Aorta (tissue), 5 donors: Measurements from ENCODE around the gene ANXA11. TPM values are rescaled to one million over a fixed set of nuclear protein-coding genes. Genes with fewer than 3 reads are reported as not detected.

ENCODE experiments used
- ATAC-seq: fragments of 200-7000 bp; cut with Tn5 transposase; one replicate; pipeline ENCODE4 v1.9.1; 2022; ENCODE audit warnings: moderate library complexity; ENCODE audit not compliant: low FRiP score
- DNase-seq, 2 donors: peaks; one replicate each; pipeline ENCODE4 v3.0.0-alpha.2; 2020
- H3K27ac ChIP-seq, 2 donors: one replicate each; pipeline ENCODE4 v1.5.1; 2013; ENCODE audit warnings: low read length in 2 of 2, mild to moderate bottlenecking in 2 of 2, moderate library complexity in 2 of 2, control low read depth in 1 of 2, inconsistent platforms in 1 of 2, low read depth in 1 of 2
- H3K27me3 ChIP-seq, 2 donors: one replicate each; pipeline ENCODE4 v1.6.1; 2013; ENCODE audit warnings: control low read depth in 1 of 2, low read length in 1 of 2, mild to moderate bottlenecking in 1 of 2, moderate library complexity in 1 of 2; ENCODE audit not compliant: insufficient read depth in 2 of 2, control insufficient read depth in 1 of 2
- H3K36me3 ChIP-seq, 2 donors: one replicate each; pipeline ENCODE4 v1.6.1; 2013; ENCODE audit warnings: control low read depth in 1 of 2, low read length in 1 of 2, mild to moderate bottlenecking in 1 of 2; ENCODE audit not compliant: insufficient read depth in 2 of 2, control insufficient read depth in 1 of 2
- H3K4me1 ChIP-seq, 2 donors: one replicate each; pipeline ENCODE4 v1.6.1; 2013; ENCODE audit warnings: low read length in 2 of 2, control low read depth in 1 of 2, mild to moderate bottlenecking in 1 of 2, moderate library complexity in 1 of 2; ENCODE audit not compliant: insufficient read depth in 2 of 2, control insufficient read depth in 1 of 2
- H3K4me3 ChIP-seq, 2 donors: one replicate each; pipeline ENCODE4 v1.5.1; 2013; ENCODE audit warnings: low read length in 2 of 2, control low read depth in 1 of 2, mild to moderate bottlenecking in 1 of 2
- H3K9me3 ChIP-seq: one replicate; pipeline ENCODE4 v1.6.1; 2013; ENCODE audit warnings: mild to moderate bottlenecking, low read length; ENCODE audit not compliant: control insufficient read depth
- WGBS, 2 donors: extraction: QIAGEN DNeasy Blood & Tissue Kit; methylation state at CpG; one replicate each; pipeline ENCODE4 v1.1.7; 2013; 5-methylcytosine and 5-hydroxymethylcytosine counted together
- intact Hi-C, 2 donors: fragments of 100-400 bp; cut with DNase I; formaldehyde crosslinking; loops; one replicate each; pipeline versions ENCODE4 v1.14.2 to v1.15.0; 2022
- polyA plus RNA-seq, 2 donors: library from polyadenylated mRNA; stranded (reverse); fragments of 200-250 nt; gene quantifications; one replicate each; pipeline ENCODE4 v1.2.3, GENCODE V29; 2013
- total RNA-seq, 2 donors: library from RNA; stranded (reverse); fragmentation: NEBNext Ultra II Directional; extraction: Animal tissue kit (Norgen Biotek cat#: 25700); gene quantifications; one replicate each; pipeline ENCODE4 v1.2.1, GENCODE V29; 2021
- donor health status: healthy with polysubstance abuse.
- donor health status: Bipolar disorder and iron deficiency.
- donor health status: DM: no; HTN: no; CAD: no.
- donor health status: DM: no; HTN: no; CAD: no.
- donor health status: DM: yes; HTN: yes; CAD: no.

ANXA11 gene
- total and polyA plus RNA-seq, 4 donors, result 97.3 to 256 (median 193) TPM

DNA sequence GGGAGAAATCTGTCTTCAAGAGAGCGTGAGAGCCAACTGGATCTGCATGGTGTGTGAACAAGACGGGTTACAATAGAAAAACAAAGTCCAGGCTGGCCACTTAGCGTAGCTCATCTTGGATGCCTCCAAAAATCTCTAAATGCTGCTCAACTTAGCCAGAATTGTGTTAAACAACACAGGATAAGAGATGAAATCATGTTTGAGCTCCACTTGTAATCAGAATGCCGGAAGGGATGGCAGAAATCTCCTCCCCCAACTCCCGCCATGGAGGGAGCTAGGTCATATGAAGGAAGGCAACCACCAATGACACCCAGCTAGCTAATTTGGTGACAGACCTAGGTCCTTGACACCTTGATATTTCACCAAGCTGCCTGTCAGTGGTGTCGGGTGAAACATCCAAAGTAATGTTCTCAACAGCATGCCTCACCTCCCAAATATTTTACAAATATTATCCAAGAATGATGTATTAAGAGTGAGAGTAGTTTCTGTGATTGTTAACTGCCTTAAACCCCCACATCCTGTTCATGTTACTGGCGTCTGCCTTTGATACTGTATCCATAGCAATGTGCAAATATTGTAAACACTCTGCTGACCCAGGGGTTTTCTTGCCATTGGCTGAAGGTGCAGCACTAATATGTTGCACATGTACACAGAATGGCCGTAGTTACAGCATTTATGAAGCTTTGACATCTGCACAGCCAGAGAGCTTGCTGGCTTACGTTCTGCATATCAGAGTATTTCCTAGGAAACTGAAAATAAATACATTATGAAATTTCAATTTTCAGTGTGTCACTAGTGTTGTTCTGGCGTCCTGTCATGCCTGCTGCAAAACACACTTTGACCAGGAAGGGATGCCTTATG lies 101.0 kb downstream of the ANXA11 start:
- Histone ChIP-seq H3K4me3 (no peak overlapping the region), H3K4me1 (no peaks in the 10 kb centered on the region), H3K27me3 (no peaks in the 10 kb centered on the region), H3K36me3 (no peaks in the 10 kb centered on the region), H3K27ac (peak overlapping the region; percentile 39 to 48), H3K9me3 (no peaks in the 10 kb centered on the region)
- WGBS, 2 donors, result 5 to 6% methylated on average over 10 of the region's 10 CpGs
- peak; percentile 77 for ATAC-seq
- DNase-seq, result no peak
- intact Hi-C loops, result no loop called here

Other genes with a start within 250 kb of the ANXA11 start
- 1 to 10 TPM; 7.6 to 8.1 TPM for gene TMEM254, start 126.9 kb downstream of the ANXA11 start, total RNA-seq
- 10 to 100 TPM in 1 of 2 donors, 1 to 10 TPM in 1; 9.6 to 22.8 TPM for gene TMEM254, start 126.9 kb downstream of the ANXA11 start, polyA plus RNA-seq
- 100 to 1,000 TPM in 1 of 2 donors, 10 to 100 TPM in 1; 37.7 to 113 TPM for gene PLAC9, start 72.8 kb downstream of the ANXA11 start, total RNA-seq
- 100 to 1,000 TPM in 1 of 2 donors, 10 to 100 TPM in 1; 72.6 to 166 TPM for gene PLAC9, start 72.8 kb downstream of the ANXA11 start, polyA plus RNA-seq
- gene MAT1A, start 84.1 kb upstream of the ANXA11 start, total RNA-seq, result under 1 TPM; 0.13 to 0.60 TPM
- not detected for gene MAT1A, start 84.1 kb upstream of the ANXA11 start, polyA plus RNA-seq
- gene DYDC1, start 151.2 kb upstream of the ANXA11 start, total RNA-seq, result not detected
- gene DYDC1, start 151.2 kb upstream of the ANXA11 start, polyA plus RNA-seq, result not detected
- not detected for gene DYDC2, start 151.2 kb upstream of the ANXA11 start, total RNA-seq
- not detected for gene DYDC2, start 151.2 kb upstream of the ANXA11 start, polyA plus RNA-seq
- gene PRXL2A, start 203.0 kb upstream of the ANXA11 start, total RNA-seq, result 10 to 100 TPM; 39.7 to 43.1 TPM
- 10 to 100 TPM; 15.6 to 32.3 TPM for gene PRXL2A, start 203.0 kb upstream of the ANXA11 start, polyA plus RNA-seq
- gene TSPAN14, start 248.8 kb upstream of the ANXA11 start, total RNA-seq, result 10 to 100 TPM; 59.5 to 61.5 TPM
- gene TSPAN14, start 248.8 kb upstream of the ANXA11 start, polyA plus RNA-seq, result 10 to 100 TPM; 12.3 to 13.8 TPM